ENCODE data around the gene SKAP1.

SKAP1 gene

GRCh38 chr17:48391444-48391843 is 38.6 kb downstream of the SKAP1 start:
- DNase-seq (ENCODE audit: low read depth), result no peak
- no peak for TF ChIP-seq CTCF (IDR thresholded peaks at IDR 0.05; ENCODE audit: insufficient read depth, low read depth, low read length, missing control alignments)

GRCh38 chr17:48389903-48390302 is 40.1 kb downstream of the SKAP1 start:
- no peak overlapping the region for H3K4me3 ChIP-seq (ENCODE audit: low read depth, low read length)
- no peak for TF ChIP-seq CTCF (IDR thresholded peaks at IDR 0.05; ENCODE audit: insufficient read depth, low read depth, low read length, missing control alignments)
- no peak for DNase-seq (ENCODE audit: low read depth)

More at GRCh38 chr17:48391444-48391843, 38.6 kb downstream of the SKAP1 start:
- H3K4me3 ChIP-seq (ENCODE audit: low read depth, low read length), result no peak overlapping the region

GRCh38 chr17:48388955-48389743 is 40.9 kb downstream of the SKAP1 start:
- TF ChIP-seq CTCF (IDR thresholded peaks at IDR 0.05; ENCODE audit: insufficient read depth, low read depth, low read length, missing control alignments), result no peak
- DNase-seq (ENCODE audit: low read depth), result no peak
- no peak overlapping the region for H3K4me3 ChIP-seq (ENCODE audit: low read depth, low read length)

- H3K4me3 ChIP-seq (ENCODE audit: low read depth, low read length), result no peak overlapping the region
- TF ChIP-seq CTCF (IDR thresholded peaks at IDR 0.05; ENCODE audit: insufficient read depth, low read depth, low read length, missing control alignments), result no peak
- no peak for DNase-seq (ENCODE audit: low read depth)
Measured at GRCh38 chr17:48386826-48387225, 43.2 kb downstream of the SKAP1 start.

GRCh38 chr17:48385319-48385718 is 44.7 kb downstream of the SKAP1 start:
- H3K4me3 ChIP-seq (ENCODE audit: low read depth, low read length), result no peak overlapping the region

GRCh38 chr17:48384164-48384563 is 45.9 kb downstream of the SKAP1 start:
- H3K4me3 ChIP-seq (ENCODE audit: low read depth, low read length), result no peak overlapping the region
- TF ChIP-seq CTCF (IDR thresholded peaks at IDR 0.05; ENCODE audit: insufficient read depth, low read depth, low read length, missing control alignments), result no peak
- DNase-seq (ENCODE audit: low read depth), result no peak

More at GRCh38 chr17:48385319-48385718, 44.7 kb downstream of the SKAP1 start:
- no peak for DNase-seq (ENCODE audit: low read depth)
- no peak for TF ChIP-seq CTCF (IDR thresholded peaks at IDR 0.05; ENCODE audit: insufficient read depth, low read depth, low read length, missing control alignments)

GRCh38 chr17:48382989-48383388 is 47.0 kb downstream of the SKAP1 start:
- TF ChIP-seq CTCF (IDR thresholded peaks at IDR 0.05; ENCODE audit: insufficient read depth, low read depth, low read length, missing control alignments), result no peak
- DNase-seq (ENCODE audit: low read depth), result no peak
- no peak overlapping the region for H3K4me3 ChIP-seq (ENCODE audit: low read depth, low read length)
